Occipital lobe (tissue), 2 donors: ENCODE results near the gene P2RY8. TPM values are rescaled to one million over a fixed set of nuclear protein-coding genes. Genes with fewer than 3 reads are reported as not detected.
"Not testable (repeated sequence)": the region's sequence is repeated elsewhere in the genome, so short reads cannot be mapped to it uniquely, and the experiment has no call there.

ENCODE experiments used
- DNase-seq: peaks from one replicate; lab custom pipeline; 2025; lab: John Stamatoyannopoulos, UW
- total RNA-seq: library from RNA; depleted of rRNA; stranded (reverse); fragments of >200 nt; gene quantifications from one replicate; pipeline ENCODE4 v1.2.3, GENCODE V29; 2014

The P2RY8 gene, protein sequence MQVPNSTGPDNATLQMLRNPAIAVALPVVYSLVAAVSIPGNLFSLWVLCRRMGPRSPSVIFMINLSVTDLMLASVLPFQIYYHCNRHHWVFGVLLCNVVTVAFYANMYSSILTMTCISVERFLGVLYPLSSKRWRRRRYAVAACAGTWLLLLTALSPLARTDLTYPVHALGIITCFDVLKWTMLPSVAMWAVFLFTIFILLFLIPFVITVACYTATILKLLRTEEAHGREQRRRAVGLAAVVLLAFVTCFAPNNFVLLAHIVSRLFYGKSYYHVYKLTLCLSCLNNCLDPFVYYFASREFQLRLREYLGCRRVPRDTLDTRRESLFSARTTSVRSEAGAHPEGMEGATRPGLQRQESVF
- total RNA-seq: 0.16 TPM

DNA sequence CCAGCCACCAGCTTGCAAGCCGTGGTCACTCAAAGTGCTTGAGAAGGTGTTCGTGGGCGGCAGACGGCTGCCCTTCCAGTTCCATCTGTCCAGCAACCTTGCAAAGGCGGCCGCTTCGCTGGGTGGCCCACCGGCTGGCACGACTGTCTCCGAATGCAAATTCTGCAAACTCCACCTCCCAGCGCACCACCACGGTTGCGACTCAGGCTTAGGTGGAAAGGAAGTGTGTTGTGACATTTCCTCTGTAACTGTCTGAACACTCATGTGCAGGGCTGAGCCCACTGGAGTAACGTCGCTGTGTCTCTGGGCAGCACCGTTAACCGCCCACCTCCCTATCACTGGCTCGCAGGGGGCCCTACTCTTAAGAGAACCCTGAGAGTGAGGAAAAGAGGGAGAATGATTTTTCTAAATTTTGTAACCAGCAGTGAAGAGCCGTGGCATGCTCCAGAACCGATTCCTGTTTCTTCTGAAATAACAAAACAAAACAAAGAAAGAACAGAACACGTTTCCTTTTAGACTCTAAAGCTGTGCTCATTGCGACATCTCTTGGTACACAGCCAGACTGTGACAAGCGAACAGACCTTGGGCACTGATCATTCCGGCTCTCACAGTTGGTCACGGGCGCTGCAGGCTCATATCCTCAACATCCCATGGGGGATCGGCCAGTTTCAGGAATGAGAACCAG lies at the start of gene P2RY8:
P2RY8 (minus strand) TSS at position 155 of the 685 bp plus-strand sequence. CDS start 70,627 bp downstream, outside the sequence.
- no peak for DNase-seq

- DNase-seq: no peak
Measured at GRCh38 chrX:1584237-1585011, 47.4 kb upstream of the P2RY8 start.

GRCh38 chrX:1582686-1583437 lies 45.9 kb upstream of the P2RY8 start:
- no peak for DNase-seq

DNA sequence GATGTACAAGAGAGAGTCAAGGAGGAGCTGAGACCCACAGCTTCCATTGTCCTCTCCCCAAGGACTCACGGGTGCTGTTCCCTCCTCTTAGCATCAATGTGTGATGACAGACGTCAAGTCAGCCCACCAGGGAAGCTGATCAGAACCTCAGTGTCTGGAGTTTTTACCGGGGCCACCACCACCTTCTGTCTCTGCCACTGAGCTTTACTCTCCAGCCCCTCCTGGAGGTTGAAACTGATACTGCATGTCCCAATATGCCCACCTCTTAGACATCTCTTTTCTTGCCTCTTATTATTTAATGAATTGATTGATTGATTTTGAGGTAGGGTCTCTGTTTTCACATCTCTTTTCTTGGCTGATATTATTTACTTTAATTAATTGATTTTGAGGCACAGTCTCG lies 44.1 kb upstream of the P2RY8 start:
- no peak for DNase-seq

DNA sequence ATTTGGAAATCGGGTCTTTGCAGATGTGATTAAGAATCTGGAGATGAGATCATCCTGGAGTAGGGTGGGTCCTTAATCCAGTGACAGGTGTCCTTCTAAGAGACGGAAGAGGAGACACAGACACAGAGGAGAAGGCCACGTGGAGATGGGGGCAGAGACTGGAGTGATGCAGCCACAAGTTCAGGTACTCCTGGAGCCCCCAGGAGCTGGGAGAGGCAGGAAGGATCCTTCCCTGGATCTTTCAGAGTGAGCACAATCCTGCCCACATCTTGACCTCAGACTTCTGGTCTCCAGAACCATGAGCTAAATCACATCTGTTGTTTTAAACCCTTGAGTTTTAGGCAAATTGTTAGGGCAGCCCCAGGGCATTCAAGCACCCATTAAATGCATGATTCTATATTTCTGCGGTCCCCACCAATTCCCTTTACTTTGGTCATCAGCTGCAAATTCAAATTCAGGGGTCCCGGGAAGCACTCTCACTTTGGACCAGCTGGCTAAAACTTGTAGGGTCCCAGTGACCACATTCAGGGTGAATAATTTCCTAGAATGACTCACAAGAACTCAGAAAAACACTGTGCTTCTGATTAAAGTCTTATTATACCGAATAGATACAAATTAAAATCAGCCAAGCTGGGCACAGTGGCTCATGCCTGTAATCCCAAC lies 41.7 kb upstream of the P2RY8 start:
- no peak for DNase-seq

DNA sequence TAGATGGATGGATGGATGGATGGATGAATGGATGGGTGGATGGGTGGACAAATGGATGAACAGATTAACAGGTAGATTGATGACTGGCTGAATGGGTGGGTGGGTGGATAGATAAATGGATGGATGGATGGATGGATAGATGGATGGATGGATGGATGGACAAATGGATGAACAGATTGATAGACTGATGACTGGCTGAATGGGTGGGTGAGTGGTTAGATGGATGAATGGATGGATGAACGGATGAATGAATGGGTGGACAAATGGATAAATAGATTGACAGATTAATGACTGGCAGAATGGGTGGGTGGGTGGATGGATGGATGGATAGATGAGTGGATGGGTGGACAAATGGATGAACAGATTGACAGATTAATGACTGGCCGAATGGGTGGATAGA lies 40.9 kb upstream of the P2RY8 start:
- no peak for DNase-seq

- no peak for DNase-seq
Measured at GRCh38 chrX:1576201-1576992, 39.4 kb upstream of the P2RY8 start.

DNA sequence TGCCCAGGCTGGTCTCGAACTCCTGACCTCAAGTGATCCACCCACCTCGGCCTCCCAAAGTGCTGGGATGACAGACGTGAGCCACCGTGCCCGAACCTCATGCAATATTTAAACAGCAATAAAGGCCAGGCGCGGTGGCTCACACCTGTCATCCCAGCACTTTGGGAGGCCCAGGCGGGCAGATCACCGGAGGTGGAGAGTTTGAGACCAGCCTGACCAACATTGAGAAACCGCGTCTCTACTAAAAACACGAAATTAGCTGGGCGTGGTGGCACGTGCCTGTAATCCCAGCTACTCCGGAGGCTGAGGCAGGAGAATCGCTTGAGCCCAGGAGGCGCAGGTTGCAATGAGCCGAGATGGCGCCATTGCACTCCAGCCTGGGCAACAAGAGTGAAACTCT lies 37.2 kb upstream of the P2RY8 start:
- DNase-seq: not testable (repeated sequence)

- no peak for DNase-seq
Measured at GRCh38 chrX:1564750-1565683, 28.0 kb upstream of the P2RY8 start.

GRCh38 chrX:1564077-1564476 lies 27.1 kb upstream of the P2RY8 start:
- DNase-seq: not testable (repeated sequence)

- no peak for DNase-seq
Measured at GRCh38 chrX:1561164-1561563, 24.2 kb upstream of the P2RY8 start.

DNA sequence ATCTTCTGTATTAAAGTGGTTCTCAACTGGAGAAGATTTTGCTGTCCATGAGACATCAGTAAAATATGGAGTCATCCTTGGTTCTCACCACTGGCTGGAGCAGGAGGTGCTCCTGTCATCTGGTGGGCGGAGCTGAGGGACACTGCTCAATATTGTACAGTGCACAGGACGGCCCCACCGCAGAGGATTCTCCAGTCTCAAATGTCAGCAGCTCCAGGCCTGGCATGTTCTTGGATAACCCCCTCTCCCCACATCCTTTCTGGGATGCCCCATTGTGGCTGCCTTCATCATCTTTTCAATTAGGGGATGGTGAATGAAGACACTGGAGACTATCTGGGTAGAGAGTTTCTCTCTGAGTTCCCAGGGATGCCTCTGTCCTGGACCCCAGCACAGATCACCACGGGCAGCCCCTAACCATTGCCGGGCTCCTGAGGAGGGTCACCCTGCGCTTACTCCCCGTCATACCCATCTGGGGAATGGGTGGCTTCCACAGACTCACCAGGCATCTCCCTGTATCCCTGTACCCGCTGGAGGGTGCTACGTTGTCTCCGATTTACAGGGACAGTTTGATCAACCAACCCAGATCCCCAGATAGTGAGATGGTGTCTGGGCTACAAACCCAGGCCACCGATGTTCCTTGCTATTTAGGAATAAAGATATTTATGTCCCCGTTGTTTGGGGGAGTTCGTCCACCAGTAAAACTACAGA lies 21.9 kb upstream of the P2RY8 start:
- no peak for DNase-seq

- DNase-seq: not testable (repeated sequence)
Measured at GRCh38 chrX:1557442-1557841, 20.5 kb upstream of the P2RY8 start.

DNA sequence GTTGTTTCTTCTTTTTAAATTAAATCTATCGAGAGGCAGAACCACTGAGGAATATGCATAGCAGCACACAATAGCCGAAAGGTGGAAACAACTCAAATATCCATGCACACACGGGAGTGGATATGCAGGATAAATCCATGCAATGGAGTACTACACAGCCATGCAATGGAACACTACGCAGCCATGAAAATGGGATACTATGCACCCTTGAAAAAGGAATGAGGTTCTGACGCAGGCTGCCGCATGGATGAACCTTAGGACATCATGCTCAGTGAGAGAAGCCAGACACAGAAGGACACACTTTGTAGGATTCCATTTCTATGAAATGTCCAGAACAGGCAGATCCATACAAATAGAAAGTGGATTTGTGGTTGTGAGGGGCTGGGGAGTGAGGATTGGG lies 18.4 kb upstream of the P2RY8 start:
- no peak for DNase-seq

- no peak for DNase-seq
Measured at GRCh38 chrX:1554469-1555210, 17.7 kb upstream of the P2RY8 start.

- DNase-seq: no peak
Measured at GRCh38 chrX:1551959-1552546, 15.1 kb upstream of the P2RY8 start.

DNA sequence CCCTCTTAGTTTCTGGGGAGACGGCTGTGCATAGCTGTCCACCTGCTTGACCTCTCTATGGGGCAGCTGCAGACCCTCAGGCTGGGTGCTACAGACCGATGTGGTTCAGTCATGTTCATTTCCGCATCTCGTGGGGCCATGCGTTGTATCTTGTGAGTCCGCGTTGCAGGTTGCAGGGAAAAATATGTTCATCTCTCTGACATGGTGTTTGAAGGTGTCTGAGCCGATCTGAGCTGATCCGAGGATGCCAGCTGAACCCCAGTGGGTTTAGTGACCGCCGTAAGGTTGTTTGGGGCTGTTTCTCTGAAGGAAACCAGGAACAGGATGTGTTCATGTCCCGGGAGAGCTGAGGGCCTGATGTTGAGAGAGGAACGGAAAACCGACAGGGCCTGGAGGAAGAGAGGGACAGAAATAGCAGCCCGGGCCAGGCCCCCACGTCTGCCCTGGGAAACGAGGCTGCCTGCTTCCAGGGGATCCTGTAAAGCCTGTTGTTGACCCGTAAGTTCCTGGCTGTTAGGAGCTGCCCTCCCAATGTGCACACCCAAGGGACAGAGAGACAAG lies 9.8 kb upstream of the P2RY8 start:
- DNase-seq: no peak
